LNCaP clone FGC (cell line): ENCODE data around the gene UCMA.

Experiments used
- DNase-seq: peaks from one replicate; pipeline ENCODE4 v3.0.0-alpha.2; 2011; ENCODE audit warnings: low read depth
- H3K4me3 ChIP-seq: 2 replicates; pipeline ENCODE4 v1.5.1; 2011; ENCODE audit warnings: mild to moderate bottlenecking, low read depth, low read length, control low read depth
- CTCF ChIP-seq: IDR thresholded peaks from 2 replicates; pipeline ENCODE4 v1.5.1; 2012; ENCODE audit warnings: mild to moderate bottlenecking; ENCODE audit not compliant: control insufficient read depth, insufficient read depth; ENCODE audit errors: extremely low read depth

UCMA gene

GRCh38 chr10:13189961-13190360, 44.2 kb downstream of the UCMA start:
- no peak overlapping the region for H3K4me3 ChIP-seq
- DNase-seq, result no peak
- no peak for TF ChIP-seq CTCF

DNA sequence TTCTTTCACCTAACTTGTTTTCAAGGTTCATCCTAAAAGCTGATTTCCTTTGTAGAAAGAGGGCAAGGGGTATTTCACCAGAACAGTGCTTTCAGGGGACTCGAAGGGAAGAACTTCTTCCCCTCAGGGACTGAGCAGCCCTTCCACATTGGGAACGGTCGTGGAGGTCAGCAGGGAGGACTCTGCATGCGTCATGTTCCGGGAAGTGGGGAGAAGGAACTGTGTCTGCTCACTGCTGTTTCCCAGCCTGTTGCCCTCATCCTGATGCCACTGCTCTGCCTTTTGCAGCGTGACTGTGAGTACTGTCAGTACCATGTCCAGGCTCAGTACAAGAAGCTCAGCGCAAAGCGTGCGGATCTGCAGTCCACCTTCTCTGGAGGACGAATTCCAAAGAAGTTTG, 45.6 kb downstream of the UCMA start:
- DNase-seq, result no peak
- no peak for TF ChIP-seq CTCF
- H3K4me3 ChIP-seq, result no peak overlapping the region

DNA sequence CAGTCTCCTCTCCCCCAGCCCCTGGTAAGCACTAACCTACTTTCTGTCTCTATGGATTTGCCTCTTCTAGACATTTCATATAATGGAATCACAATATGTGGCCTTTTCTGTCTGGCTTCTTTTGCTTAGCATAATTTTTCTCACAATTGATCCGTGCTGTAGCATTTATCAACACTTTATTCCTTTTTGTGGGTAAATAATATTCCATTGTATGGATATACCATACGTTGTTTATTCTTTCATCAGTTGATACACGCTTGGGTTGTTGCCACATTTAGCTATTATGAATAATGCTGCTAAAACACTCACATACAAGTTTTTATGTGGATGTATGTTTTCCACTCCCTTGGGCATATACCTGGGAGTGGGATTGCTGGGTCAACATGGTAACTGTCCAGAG, 47.0 kb downstream of the UCMA start:
- no peak overlapping the region for H3K4me3 ChIP-seq
- no peak for DNase-seq
- no peak for TF ChIP-seq CTCF

DNA sequence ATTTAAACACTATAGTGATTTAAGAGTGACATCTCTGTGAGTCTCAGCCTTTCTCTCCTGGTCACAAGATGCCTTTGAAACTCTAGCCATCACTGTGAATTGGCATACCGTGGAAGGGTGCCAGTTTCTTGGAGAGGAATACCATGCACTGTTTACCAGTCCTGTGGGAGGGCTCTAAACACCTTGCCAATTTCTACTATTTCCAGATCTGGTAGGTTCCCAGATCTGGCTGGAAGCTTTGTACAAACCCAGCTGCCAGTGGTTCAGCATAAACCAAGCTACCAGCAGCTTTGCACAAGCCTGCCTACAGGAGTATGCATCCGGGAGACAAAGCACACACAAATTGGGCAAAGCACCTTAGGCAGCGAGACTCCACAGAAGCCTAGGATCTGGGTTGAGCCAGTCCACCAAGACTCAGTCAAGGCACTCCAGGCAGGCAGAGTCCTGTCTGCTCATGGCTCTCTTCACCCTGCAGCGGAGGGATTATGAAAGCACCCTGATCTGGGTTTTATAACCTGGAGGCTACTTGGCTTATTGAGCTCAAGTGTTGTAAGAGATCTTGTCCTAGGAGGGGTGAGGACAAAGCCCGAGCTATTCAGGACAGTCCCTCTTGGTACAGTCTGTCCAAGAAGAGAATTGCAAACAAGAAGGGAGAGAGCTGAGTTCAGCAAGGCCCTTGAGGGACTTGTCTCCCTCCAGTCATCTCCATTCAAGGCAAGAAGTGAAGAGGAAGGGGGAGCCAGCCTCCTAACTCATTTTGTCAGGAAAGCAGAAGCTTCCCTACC, 49.3 kb downstream of the UCMA start:
- H3K4me3 ChIP-seq, result no peak overlapping the region
- no peak for TF ChIP-seq CTCF
- no peak for DNase-seq

- no peak for TF ChIP-seq CTCF
- no peak overlapping the region for H3K4me3 ChIP-seq
- no peak for DNase-seq
Measured at GRCh38 chr10:13184276-13184675, 49.9 kb downstream of the UCMA start.

GRCh38 chr10:13183625-13184024, 50.5 kb downstream of the UCMA start:
- DNase-seq, result no peak
- TF ChIP-seq CTCF, result no peak
- no peak overlapping the region for H3K4me3 ChIP-seq

- no peak for TF ChIP-seq CTCF
- H3K4me3 ChIP-seq, result no peak overlapping the region
- no peak for DNase-seq
Measured at GRCh38 chr10:13182424-13182823, 51.8 kb downstream of the UCMA start.
